ENCODE measurements around the gene ZNF507.
A peak's percentile ranks its signal among the peaks of the same experiment; 100 is the strongest.
"Not testable (repeated sequence)": the region's sequence is repeated elsewhere in the genome, so short reads cannot be mapped to it uniquely, and the experiment has no call there.

The ZNF507 gene

DNA sequence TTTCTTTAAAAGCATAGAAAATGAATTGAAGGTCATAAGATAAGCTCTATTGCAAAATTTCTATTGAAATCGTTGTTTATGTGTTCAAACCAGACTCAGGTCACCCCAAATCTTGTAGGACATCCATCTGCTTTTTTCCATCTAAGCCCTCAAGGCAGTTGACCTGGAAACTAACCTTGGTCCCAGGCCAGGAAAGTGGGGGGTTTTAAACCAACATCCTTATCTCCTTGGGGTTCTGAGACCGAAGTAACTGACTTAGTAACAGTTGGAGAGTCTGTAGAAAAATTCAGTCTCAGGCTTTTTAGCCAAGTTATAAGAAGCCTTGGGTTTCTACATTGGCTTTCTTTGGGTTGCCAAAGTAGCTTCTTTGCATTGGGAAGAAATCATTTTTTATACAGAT, 23.4 kb downstream of the ZNF507 start:
- no peak overlapping the region for H3K27ac Mint-ChIP-seq
- H3K36me3 Mint-ChIP-seq (ENCODE audit: low read depth): peaks cover 98% of the 10 kb centered on the region
- no peaks in the 10 kb centered on the region for H3K27me3 Mint-ChIP-seq
- DNase-seq: no peak
- no peaks in the 10 kb centered on the region for H3K9me3 Mint-ChIP-seq
- H3K4me1 Mint-ChIP-seq (ENCODE audit: low read depth): peaks cover 53% of the 10 kb centered on the region
- H3K4me3 Mint-ChIP-seq: no peak overlapping the region

DNA sequence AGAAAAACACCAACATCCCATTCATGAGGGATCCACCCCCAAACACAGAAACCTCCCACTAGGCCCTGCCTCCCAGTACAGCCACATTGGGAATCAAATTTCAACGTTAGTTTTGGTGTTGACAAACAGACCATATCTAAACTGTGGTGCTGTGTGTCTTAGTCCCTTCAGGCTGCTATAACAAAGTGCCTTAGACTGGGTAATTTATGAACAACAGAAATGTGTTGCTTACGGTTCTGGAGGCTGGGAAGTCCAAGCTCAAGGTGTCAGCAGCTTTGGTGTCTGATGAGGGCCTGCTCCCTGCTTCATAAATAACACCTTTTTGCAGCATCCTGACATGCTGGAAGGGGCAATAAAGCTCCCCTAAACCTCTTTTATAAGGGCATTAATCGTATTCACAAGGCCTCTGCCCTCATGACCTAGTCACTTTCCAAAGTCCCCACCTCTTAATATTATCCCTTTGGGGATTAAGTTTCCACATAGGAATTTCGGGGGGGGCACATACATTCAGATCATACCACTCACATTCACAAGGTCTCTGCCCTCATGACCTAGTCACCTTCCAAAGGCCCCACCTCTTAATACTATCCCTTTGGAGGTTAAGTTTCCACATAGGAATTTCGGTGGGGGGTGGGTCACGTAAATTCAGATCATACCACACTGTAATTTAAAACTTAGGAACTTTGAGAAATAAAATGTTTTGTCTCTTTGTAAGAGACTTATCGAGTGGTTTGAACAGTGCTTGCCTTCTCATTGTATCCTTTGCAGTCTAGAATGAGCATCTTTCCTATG, 27.5 kb downstream of the ZNF507 start:
- Mint-ChIP-seq H3K4me1 (ENCODE audit: low read depth) (peaks cover 18% of the 10 kb centered on the region), H3K4me3 (no peak overlapping the region), H3K36me3 (ENCODE audit: low read depth) (peaks cover 89% of the 10 kb centered on the region), H3K9me3 (no peaks in the 10 kb centered on the region), H3K27ac (no peak overlapping the region), H3K27me3 (no peaks in the 10 kb centered on the region)
- no peak for DNase-seq

DNA sequence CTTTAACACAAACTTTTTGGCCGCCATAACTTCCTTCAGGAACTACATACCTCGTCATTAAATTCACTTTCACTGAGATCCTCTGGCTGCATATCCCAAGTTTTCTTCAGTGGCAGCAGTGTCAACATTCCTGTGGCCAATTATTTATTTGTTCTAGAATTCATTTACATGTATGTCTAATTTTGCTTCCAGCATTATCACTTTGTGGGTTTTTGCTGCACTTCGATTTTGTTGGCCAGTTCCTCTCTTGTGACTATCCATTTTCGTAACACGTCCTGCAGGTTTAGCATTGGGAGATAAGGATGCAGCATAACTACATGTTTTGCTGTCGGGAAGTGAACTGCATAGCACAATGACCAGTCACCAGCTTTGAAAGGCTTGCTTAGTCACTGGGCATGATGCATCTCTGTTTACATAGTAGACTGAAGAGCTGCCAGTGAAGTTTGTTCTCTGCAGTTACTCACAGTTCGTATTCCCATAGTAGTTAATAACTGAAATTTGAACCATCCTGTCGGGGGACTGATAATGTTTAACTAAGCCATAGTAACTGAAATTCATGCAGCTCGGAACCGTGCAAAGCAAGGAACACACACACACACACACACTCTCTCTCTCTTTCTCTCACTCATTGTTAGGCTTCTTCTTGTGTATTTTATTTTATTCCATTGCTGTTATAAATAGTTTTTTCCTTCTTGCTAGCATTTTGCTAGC, 28.3 kb downstream of the ZNF507 start:
- Mint-ChIP-seq H3K27me3 (no peaks in the 10 kb centered on the region), H3K27ac (no peak overlapping the region), H3K4me1 (ENCODE audit: low read depth) (peaks cover 10% of the 10 kb centered on the region), H3K9me3 (no peaks in the 10 kb centered on the region), H3K36me3 (ENCODE audit: low read depth) (peaks cover 88% of the 10 kb centered on the region), H3K4me3 (no peak overlapping the region)
- no peak for DNase-seq

DNA sequence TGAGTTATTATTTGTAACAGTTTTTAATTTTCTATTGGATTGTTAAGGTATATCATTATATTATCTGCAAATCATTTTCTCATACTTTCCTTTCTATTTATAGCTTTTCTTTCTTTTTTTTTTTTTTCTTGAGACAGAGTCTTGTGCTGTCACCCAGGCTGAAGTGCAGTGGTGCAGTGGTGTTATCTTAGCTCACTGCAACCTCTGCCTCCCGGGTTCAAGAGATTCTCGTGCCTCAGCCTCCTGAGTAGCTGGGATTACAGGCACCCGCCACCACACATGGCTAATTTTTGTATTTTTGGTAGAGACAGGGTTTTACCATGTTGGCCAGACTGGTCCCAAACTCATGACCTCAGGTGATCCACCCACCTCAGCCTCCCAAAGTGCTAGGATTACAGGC, 29.0 kb downstream of the ZNF507 start:
- H3K9me3 Mint-ChIP-seq, H3K27me3 Mint-ChIP-seq: not testable (repeated sequence)
- peaks cover 86% of the 10 kb centered on the region for H3K36me3 Mint-ChIP-seq (ENCODE audit: low read depth)

DNA sequence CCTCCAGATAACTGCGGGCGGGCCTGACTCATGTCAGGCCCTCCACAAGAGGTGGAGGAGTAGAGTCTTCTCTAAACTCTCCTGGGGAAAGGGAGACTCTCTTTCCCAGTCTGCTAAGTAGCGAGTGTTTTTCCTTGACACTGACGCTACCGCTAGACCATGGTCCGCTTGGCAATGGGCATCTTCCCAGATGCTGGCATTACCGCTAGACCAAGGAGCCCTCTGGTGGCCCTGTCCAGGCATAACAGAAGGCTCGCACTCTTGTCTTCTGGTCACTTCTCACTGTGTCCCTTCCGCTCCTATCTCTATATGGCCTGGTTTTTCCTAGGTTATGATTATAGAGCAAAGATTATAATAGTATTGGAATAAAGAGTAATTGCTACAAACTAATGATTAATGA, 31.7 kb downstream of the ZNF507 start:
- DNase-seq; H3K4me3 Mint-ChIP-seq; H3K27me3 Mint-ChIP-seq; H3K9me3 Mint-ChIP-seq; H3K27ac Mint-ChIP-seq; H3K4me1 Mint-ChIP-seq (ENCODE audit: low read depth): not testable (repeated sequence)
- H3K36me3 Mint-ChIP-seq (ENCODE audit: low read depth): peaks cover 83% of the 10 kb centered on the region

More for the DNA sequence above, 29.0 kb downstream of the ZNF507 start:
- not testable (repeated sequence) for DNase-seq; H3K4me3 Mint-ChIP-seq; H3K27ac Mint-ChIP-seq; H3K4me1 Mint-ChIP-seq (ENCODE audit: low read depth)

DNA sequence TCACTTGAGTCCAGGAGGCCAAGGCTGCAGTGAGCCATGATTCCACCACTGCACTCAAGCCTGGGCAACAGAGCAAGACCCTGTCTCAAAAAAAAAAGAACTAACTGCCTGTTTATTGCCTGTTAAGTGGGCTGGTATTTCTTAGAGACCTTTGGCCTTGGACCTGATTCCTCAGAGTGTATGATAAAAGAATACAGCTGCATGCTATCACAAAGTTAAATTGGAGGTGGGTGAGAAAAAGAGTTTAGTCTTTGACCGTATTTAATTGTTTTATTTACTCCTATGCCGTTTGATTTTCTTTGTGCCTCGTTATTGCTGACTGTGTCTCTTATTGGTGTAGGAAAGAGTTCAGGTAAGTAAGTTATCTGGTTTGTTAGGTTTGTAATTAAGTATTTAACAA, 34.9 kb downstream of the ZNF507 start:
- no peak for DNase-seq
- Mint-ChIP-seq H3K36me3 (ENCODE audit: low read depth) (peaks cover 84% of the 10 kb centered on the region), H3K4me1 (ENCODE audit: low read depth) (peaks cover 8% of the 10 kb centered on the region), H3K9me3 (no peaks in the 10 kb centered on the region), H3K27ac (no peak overlapping the region), H3K4me3 (no peak overlapping the region), H3K27me3 (no peaks in the 10 kb centered on the region)

DNA sequence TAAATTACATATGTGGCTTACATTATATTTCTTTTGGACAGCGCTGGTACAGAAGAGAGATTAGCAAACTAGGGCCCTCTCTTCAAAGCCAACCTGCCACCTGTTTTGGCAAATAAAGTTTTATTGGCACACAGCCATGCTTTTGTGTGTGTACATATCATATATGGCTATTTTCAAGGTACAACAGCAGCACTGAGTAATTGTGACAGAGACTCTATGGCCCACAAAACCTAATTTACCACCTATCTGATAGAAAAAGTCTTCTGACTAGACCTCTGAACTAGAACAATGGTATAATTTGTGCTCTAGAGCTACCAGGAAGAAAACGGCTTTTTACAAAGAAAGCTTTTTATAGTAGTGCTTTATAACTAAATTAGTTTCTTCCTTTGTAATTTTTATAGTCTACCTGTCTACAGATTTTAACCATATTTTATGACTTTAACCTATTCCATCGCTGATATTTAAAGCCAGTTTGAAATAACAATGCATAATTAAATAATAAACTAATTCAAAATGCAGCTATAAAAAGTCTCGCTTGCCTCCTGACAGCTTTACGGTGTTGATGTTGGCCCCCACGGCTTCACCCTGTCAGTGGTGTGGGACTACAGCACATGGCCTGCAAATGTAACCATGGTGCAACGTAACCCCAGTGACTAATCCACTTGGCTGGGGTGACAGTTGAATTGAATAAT, 42.4 kb downstream of the ZNF507 start:
- no peak overlapping the region for H3K4me3 Mint-ChIP-seq
- no peaks in the 10 kb centered on the region for H3K9me3 Mint-ChIP-seq
- H3K27ac Mint-ChIP-seq: no peak overlapping the region
- H3K36me3 Mint-ChIP-seq (ENCODE audit: low read depth): peaks cover 44% of the 10 kb centered on the region
- no peaks in the 10 kb centered on the region for H3K27me3 Mint-ChIP-seq
- DNase-seq: no peak
- H3K4me1 Mint-ChIP-seq (ENCODE audit: low read depth): peaks cover 2% of the 10 kb centered on the region

DNA sequence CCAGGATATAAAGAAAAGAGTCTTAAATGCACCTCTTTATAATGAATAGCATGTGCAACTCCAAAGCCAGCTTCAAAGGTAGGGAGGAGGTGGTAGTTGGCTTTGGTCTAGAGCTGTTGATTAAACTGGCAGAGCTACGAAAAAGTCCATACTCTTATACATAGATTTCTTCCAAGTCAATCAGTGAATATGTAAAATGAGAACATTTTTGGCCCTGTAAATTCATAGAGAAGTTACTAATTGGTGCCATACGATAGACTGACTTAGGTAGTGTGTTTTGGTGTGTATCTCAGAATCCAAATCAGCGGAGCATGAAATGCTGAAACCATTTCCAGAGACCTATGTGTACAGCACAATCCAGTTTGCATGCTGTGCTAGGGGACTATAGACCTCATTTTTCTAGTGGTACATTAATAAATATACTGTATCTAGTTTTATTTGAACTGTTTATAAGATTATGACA, 43.0 kb downstream of the ZNF507 start:
- no peak overlapping the region for H3K4me3 Mint-ChIP-seq
- no peaks in the 10 kb centered on the region for H3K27me3 Mint-ChIP-seq
- no peak for DNase-seq
- H3K9me3 Mint-ChIP-seq: no peaks in the 10 kb centered on the region
- H3K27ac Mint-ChIP-seq: no peak overlapping the region
- H3K36me3 Mint-ChIP-seq (ENCODE audit: low read depth): peaks cover 38% of the 10 kb centered on the region
- H3K4me1 Mint-ChIP-seq (ENCODE audit: low read depth): no peaks in the 10 kb centered on the region

DNA sequence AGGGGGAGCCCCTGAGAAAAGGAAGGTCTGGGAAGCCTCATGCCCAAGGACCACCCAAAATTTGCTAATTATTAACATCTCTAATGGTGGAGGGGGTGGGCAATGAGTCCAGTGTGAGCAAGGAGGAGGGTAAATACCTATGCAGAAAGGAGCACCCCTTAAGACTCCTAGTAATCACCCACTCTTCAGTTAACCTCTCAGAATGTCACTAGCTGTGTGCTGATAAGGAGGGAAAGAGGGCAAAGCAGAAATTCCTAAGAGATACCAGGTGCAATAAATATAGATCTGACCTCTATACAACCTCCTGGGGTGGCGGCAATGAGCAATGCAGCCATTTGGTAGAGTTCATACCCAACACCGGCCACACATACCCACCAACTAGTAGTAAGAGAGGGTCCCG, 47.5 kb downstream of the ZNF507 start:
- H3K4me1 Mint-ChIP-seq (ENCODE audit: low read depth): peaks cover 12% of the 10 kb centered on the region
- H3K4me3 Mint-ChIP-seq: no peak overlapping the region
- H3K27me3 Mint-ChIP-seq: no peaks in the 10 kb centered on the region
- H3K9me3 Mint-ChIP-seq: no peaks in the 10 kb centered on the region
- DNase-seq: no peak
- H3K36me3 Mint-ChIP-seq (ENCODE audit: low read depth): peaks cover 33% of the 10 kb centered on the region
- H3K27ac Mint-ChIP-seq: no peak overlapping the region

DNA sequence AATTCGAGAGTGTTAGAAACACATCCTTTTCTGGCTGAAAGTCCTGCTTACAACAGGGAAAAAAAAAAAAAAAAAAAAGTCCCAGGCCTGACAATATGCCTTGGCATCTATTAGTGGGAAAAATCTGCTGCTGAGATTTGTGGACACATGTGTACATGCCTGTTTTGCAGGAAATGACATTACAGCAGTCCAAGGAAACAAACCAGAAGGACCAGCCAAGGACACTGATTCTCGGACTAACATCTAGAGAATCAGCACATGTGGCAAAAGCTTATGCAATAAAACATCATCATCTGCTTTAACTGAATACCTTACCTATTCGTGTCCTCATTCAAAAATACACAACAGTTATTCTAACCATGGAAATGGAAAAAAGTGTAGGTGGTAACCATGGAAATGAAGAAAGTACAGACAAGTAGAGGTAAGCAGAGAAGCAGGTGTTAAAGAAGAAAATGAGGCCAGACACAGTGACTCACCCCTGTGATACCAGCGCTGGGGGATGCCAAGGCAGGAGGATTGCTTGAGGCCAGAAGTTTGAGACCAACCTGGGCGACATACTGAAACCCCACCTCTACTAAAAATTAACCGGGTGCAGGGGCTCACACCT, 50.7 kb downstream of the ZNF507 start:
- DNase-seq: no peak
- peak overlapping the region; percentile 29 for H3K27ac Mint-ChIP-seq
- H3K4me3 Mint-ChIP-seq: peak overlapping the region; percentile 27
- H3K27me3 Mint-ChIP-seq: no peaks in the 10 kb centered on the region
- H3K9me3 Mint-ChIP-seq: no peaks in the 10 kb centered on the region
- H3K4me1 Mint-ChIP-seq (ENCODE audit: low read depth): peaks cover 12% of the 10 kb centered on the region
- peaks cover 31% of the 10 kb centered on the region for H3K36me3 Mint-ChIP-seq (ENCODE audit: low read depth)

DNA sequence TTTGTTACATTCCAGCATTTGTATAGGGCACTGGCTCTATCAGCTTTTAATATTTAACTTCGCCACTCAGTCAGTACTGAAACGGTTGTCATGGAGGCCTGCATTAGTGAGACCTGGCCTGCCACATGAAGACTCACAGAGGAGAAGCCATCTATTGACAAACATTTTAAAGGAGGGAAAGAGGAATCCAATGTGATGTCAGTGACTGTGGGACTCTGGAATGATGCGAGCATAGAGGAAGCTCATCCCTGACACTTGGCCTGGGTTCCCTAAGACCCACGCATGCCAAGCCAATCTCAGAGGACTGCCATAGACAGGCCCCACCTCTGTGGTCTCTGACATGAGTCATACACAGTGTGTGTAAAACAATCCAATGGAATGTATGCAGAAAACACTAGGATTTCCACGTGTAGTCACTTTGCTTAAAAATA, 52.3 kb downstream of the ZNF507 start:
- Mint-ChIP-seq H3K27me3 (no peaks in the 10 kb centered on the region), H3K36me3 (ENCODE audit: low read depth) (peaks cover 31% of the 10 kb centered on the region), H3K4me1 (ENCODE audit: low read depth) (peaks cover 14% of the 10 kb centered on the region), H3K27ac (no peak overlapping the region), H3K4me3 (no peak overlapping the region), H3K9me3 (no peaks in the 10 kb centered on the region)
- DNase-seq: no peak

DNA sequence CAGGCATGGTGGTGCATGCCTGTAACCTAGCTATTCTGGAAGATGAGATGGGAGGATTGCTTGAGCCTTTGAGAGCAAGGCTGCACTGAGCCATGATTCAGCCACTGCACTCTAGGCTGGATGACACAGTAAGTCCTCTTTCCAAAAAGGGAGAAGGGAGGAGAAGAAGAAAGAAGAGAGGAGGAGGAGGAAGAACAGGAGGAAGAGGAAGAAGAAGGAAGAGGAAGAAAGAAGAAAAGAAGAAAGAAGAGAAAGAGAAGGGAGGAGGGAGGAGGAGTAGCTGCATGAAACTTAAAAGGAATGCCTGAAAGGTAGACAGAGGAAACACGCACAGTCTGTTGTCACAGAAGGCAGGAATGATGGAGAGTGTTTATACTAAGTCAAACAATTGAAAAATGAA, 56.6 kb downstream of the ZNF507 start:
- Mint-ChIP-seq H3K27ac (no peak overlapping the region), H3K9me3 (no peaks in the 10 kb centered on the region)

DNA sequence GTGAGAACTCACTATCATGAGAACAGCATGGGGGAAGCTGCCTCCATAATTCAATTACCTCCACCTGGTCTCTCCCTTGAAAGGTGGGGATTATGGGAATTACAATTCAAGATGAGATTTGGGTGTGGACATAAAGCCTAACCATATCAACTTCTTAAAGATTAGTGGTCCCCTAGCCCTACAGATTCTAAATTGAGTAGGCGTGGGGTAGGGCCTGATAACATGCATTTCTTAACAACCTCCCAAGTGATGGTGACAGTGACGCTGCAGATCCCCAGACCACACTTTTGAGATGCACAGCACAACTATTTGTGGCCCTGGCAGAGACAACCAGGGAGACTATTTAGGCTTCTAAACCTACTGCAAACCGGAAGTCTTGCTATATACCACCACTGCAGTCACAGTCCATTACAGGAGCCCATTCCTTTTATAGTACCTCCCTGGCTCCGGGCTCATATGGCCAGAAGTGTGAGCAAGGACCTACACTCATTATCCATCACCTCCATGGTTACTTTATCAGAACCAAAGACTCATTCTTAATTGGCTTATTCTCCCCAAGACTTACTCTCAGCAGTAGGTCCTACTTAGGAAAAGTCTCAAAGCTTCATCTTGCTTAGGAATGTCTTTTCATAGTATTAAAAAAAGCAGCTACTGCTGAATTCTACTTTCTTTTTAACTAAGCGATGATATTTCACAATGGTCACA, 58.0 kb downstream of the ZNF507 start:
- Mint-ChIP-seq H3K36me3 (ENCODE audit: low read depth) (peaks cover 19% of the 10 kb centered on the region), H3K4me1 (ENCODE audit: low read depth) (peaks cover 29% of the 10 kb centered on the region), H3K4me3 (peak overlapping the region; percentile 88), H3K27me3 (no peaks in the 10 kb centered on the region), H3K27ac (peak overlapping the region; percentile 94), H3K9me3 (no peaks in the 10 kb centered on the region)
- DNase-seq: no peak

More for the DNA sequence above, 56.6 kb downstream of the ZNF507 start:
- Mint-ChIP-seq H3K36me3 (ENCODE audit: low read depth) (peaks cover 20% of the 10 kb centered on the region), H3K27me3 (no peaks in the 10 kb centered on the region), H3K4me3 (no peak overlapping the region), H3K4me1 (ENCODE audit: low read depth) (peaks cover 23% of the 10 kb centered on the region)
- DNase-seq: no peak
